GM21619 (cell line): ENCODE results near the gene RAB38.

Experiments used
- ATAC-seq: cut with Tn5 transposase; IDR thresholded peaks from one replicate; pipeline ENCODE4 v1.9.1; 2021; ENCODE audit not compliant: unreplicated experiment

Gene RAB38

GRCh38 chr11:88170673-88171072 lies 4.6 kb downstream of the RAB38 start:
- ATAC-seq, result no peak

- ATAC-seq, result no peak
Observed at GRCh38 chr11:88169881-88170280, 5.4 kb downstream of the RAB38 start.

GRCh38 chr11:88169471-88169870 lies 5.8 kb downstream of the RAB38 start:
- ATAC-seq, result no peak

DNA sequence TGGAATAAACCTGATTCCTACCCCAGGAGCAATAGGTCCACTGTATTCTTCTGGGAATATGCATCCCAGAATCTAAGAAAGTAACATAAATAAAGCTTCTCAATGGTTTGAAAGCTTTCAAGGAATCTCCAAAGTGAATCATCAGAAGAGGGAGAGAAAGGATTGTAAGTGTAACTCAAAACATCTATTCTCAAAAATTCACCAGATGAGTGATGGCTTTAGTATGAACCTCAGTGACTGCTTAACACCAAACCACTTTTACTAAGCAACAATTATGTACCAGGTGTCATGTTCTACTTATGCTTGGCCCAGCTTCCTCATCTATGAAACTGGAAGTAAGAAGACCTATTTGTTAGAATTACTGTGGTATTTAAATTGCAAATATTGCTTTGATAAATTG lies 7.4 kb downstream of the RAB38 start:
- no peak for ATAC-seq

DNA sequence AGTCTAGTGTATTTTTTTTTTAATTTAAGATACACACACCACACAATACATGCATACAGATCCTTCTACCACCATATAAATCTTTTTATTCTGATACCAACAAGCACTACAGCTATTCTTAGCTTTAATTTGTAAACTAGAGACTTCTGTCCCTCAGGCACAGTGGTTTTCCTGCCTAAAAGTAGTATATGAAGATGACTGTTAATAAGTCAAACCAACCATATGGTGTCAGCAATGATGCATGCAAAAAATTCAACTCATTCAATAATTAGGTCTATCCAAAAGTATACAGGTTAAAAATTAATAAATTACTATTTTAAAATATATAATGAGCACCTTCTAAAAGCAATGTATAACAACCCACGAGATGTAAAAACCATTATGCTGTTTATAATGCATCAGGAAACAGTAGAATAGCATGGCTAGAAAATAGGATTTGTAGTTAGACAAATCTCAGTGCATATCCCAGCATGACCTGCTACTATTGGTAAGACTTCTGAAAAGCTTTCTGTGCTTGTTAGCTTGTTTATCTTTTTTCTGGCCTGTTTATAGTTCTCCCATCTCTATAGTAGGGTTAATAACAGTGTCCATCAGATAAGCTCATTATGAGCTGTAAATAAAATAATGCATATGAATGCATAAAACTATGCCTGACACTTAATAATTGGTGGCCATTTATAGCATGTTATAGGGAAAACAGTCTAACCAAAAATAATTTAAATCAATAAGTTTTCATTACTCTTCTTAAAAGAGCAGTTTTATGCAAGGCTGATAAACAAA lies 10.2 kb downstream of the RAB38 start:
- ATAC-seq, result no peak

DNA sequence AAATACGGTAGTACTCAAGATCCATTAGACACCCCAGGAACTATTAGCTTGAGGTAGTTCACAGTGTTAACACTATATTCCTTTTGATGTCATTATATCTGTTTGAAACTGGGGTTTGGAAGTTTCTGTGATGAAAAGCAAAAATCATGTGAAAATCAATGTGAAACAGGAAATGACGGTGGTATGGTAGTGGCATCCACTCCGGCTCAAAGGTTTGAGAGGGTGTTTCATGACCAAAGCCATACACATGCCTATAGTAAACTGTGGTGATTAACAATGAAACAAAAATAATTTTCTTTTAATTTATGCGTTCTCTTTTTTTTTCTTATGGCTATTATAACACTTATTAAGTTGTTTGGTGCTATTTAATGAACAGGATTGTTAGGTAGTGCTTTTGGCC lies 10.9 kb downstream of the RAB38 start:
- ATAC-seq, result peak; percentile 45

DNA sequence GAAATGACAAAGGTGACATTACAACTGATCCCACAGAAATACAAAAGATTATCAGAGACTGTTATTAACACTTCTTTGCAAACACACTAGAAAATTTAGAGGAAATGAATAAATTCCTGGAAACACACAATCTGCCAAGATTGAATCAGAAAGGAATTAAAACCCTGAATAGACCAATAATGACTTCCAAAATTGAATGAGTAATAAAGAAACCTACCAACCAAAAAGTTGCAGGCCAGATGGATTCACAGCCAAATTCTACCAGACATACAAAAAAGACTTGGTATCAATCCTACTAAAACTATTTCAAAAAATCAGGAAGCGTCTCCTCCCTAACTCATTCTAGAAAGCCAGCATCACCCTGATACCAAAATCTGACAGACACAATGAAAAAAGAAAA lies 17.2 kb downstream of the RAB38 start:
- no peak for ATAC-seq

DNA sequence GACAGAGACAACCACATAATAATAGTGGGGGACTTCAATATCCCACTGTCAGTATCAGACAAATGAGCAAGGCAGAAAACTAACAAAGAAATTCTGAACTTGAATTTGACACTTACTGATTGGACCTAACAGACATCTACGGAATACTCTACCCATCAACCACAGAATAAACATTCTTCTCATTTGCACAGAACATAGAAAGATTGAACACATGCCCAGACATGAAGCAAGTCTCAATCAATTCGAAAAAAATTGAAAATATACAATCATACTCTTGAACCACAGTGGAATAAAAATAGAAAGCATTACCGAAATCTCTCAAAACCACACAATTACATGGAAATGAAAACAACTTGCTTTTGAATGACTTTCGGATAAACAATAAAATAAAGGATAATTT lies 17.9 kb downstream of the RAB38 start:
- no peak for ATAC-seq

GRCh38 chr11:88152381-88152780 lies 22.9 kb downstream of the RAB38 start:
- no peak for ATAC-seq

GRCh38 chr11:88151709-88152265 lies 23.5 kb downstream of the RAB38 start:
- no peak for ATAC-seq

- ATAC-seq, result no peak
Observed at GRCh38 chr11:88146106-88146505, 29.1 kb downstream of the RAB38 start.

GRCh38 chr11:88139865-88140264 lies 35.4 kb downstream of the RAB38 start:
- ATAC-seq, result no peak

DNA sequence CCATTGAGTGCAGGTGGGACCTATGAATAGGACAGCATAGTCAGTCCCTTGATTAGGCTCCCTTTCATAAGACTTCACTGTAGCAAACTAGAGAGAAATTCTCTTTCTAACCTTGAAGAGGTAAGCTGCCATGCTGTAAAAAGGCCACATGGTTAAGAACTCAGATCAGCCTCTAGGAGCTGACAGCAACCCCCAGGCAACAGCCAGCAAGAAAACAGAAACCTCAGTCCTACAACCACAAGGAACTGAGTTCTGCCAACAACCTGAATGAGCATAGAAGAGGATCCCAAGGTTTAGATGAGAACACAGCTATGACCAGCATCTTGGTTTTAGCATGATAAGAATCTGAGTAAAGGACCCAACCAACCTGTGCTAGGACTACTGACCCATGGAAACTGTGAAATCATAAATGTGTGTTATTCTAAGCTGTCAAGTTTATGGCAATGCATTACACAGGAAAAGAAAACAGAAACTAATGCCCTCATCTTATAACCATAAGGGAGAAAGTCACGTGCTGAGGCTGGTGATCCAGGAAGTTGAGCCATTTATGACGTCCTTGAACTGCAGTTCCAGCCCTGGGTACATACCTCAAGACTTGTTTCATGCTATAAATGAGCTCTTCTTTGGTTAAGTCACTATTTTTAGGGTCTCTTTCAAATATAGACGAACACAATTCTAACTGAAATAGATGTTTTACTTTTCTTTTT lies 43.3 kb downstream of the RAB38 start:
- ATAC-seq, result no peak

GRCh38 chr11:88122956-88123355 lies 52.3 kb downstream of the RAB38 start:
- no peak for ATAC-seq

- no peak for ATAC-seq
Observed at GRCh38 chr11:88119561-88119960, 55.7 kb downstream of the RAB38 start.

DNA sequence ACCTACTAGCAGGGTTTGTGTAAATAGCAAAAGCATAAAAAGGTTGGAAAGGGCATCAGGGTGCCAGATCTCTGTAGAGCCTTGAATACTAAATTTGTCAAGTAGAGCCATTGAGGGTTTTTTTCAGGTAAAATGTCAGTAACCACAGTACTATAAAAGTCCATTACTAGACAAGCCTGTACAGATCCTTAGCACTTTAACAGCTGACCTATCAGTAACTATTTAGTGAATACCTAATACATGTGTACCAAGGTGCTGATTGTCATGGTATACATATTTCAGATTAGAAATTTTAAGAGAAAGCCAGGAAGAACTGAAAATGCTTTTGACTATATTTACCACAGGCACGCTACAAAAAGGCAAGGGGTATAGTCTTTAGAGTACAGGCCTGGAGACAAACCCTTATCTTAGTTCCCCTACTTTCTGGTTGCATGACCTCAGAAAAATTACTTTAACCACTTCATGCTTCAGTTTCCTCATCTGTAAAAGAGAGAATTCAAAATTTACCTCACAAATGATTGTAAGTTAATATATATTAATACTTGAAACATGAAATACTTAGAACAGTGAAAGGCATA lies 57.9 kb downstream of the RAB38 start:
- ATAC-seq, result peak; percentile 46

DNA sequence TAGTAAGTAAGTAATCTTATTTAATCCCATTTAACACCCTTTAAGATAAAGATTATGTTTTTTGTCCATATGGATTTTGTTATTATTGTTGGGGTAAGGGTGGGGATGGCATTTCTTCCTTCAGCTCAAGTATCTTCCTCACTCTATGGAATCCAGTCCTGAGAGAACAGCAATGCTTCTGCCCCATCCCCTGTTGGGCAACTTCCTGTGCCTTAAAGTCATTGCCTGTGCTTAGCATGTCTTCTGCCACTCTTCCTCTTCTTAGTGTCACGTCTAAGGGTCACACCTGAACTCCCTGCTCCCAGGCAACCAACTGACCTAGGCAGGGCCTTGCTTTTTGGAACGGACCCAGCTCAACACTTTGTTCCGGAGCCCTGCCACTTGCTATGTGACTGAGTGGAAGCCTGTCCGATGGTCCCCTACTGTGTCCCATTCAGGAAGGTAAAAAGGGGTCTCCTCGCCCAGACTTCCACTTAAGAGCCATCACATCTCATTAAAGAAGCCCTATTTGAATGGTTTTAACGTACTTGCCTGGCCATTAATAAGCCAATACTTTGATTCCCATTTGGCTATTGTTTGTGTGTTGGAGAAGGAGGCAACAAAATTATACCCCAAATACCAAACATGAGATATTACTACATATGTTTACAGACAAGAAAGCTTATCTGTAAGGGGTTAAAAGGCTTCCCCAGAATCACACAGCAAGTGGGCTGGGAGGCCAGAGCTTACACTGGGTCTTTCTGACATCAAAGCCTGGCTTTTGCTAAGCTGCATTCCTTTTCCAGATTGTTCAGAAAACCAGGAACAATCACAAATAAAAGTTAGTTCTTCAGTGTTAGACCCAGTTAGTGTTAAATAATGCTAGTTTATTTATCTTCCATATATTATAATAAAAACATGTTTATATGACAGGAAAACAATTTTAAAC lies 59.2 kb downstream of the RAB38 start:
- no peak for ATAC-seq

GRCh38 chr11:88114486-88115045 lies 60.7 kb downstream of the RAB38 start:
- ATAC-seq, result no peak

DNA sequence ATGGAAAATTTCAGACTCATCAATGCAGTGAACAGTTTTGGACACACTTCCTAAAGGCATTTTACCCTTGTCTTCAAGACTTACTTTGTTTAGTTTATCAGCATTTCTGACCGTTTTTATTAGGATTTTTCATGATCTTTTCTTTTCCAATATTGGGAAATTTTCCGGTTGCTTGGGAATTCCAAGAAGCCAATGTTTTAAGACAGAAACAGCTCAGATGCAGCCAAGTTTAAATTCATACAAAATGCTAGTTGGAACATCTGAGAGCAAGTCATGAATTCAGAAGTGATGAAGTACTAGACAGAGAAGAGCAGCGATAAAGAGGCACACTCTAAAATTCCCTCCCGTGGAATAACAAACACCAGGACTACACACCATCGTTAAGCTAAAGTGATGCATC lies 68.6 kb downstream of the RAB38 start:
- no peak for ATAC-seq

- no peak for ATAC-seq
Observed at GRCh38 chr11:88105951-88106350, 69.3 kb downstream of the RAB38 start.

GRCh38 chr11:88105526-88105925 lies 69.7 kb downstream of the RAB38 start:
- no peak for ATAC-seq
